OCI-LY7 (cell line): ENCODE measurements around the gene MYO18B. TPM values are rescaled to one million over a fixed set of nuclear protein-coding genes. Genes with fewer than 3 reads are reported as not detected.

Experiments
- BruUV-seq: library from RNA; stranded (reverse); fragments of 400-500 nt; replicated peaks from 2 replicates; lab custom pipeline; 2021; lab: Mats Ljungman, UMichigan
- CTCF ChIA-PET: fragments of 300-600 bp; sonication (Branson Sonifier 250); formaldehyde crosslinking; loops from one replicate; lab custom pipeline; 2022; ENCODE audit warnings: antibody characterized with exemption; ENCODE audit not compliant: unreplicated experiment; lab: Charles Lee
- POLR2A ChIA-PET: fragments of 300-600 bp; sonication (Branson Sonifier 250); formaldehyde crosslinking; loops from one replicate; lab custom pipeline; 2022; ENCODE audit warnings: antibody characterized with exemption; lab: Charles Lee
- DNase-seq: peaks from one replicate; pipeline ENCODE4 v3.0.0-alpha.2; 2015; ENCODE audit warnings: low spot score
- H2AFZ ChIP-seq: fragments of 200-600 bp; sonication (generic), shearing (Covaris generic); 2 replicates; pipeline ENCODE4 v1.6.1; 2014; ENCODE audit warnings: mild to moderate bottlenecking, antibody characterized with exemption, low read length, moderate library complexity
- H3K27ac ChIP-seq: fragments of 200-600 bp; sonication (generic); 2 replicates; pipeline ENCODE4 v1.5.1; 2014; ENCODE audit warnings: mixed run types, low read depth, mild to moderate bottlenecking, moderate library complexity, low read length, inconsistent platforms; ENCODE audit not compliant: poor library complexity, severe bottlenecking
- H3K36me3 ChIP-seq: fragments of 200-600 bp; sonication (generic); 2 replicates; pipeline ENCODE4 v1.6.1; 2014; ENCODE audit warnings: mild to moderate bottlenecking, antibody characterized with exemption, low read length, moderate library complexity, mixed read lengths; ENCODE audit not compliant: insufficient read depth
- H3K4me1 ChIP-seq: fragments of 200-600 bp; sonication (generic); 2 replicates; pipeline ENCODE4 v1.5.1; 2014; ENCODE audit warnings: mild to moderate bottlenecking, low read length; ENCODE audit not compliant: insufficient read depth, poor library complexity, severe bottlenecking
- H3K4me2 ChIP-seq: fragments of 200-600 bp; sonication (generic); 2 replicates; pipeline ENCODE4 v1.6.1; 2014; ENCODE audit warnings: mild to moderate bottlenecking, low read length
- H3K4me3 ChIP-seq: fragments of 200-600 bp; sonication (generic); 2 replicates; pipeline ENCODE4 v1.5.1; 2014; ENCODE audit warnings: mild to moderate bottlenecking, low read depth, low read length; ENCODE audit not compliant: poor library complexity, severe bottlenecking
- H3K79me2 ChIP-seq: fragments of 200-600 bp; sonication (generic); 2 replicates; pipeline ENCODE4 v1.6.1; 2016; ENCODE audit warnings: low read depth, mild to moderate bottlenecking, low read length, moderate library complexity, mixed read lengths; ENCODE audit not compliant: insufficient read depth
- H3K9me2 ChIP-seq: fragments of 200-600 bp; sonication (generic); 2 replicates; pipeline ENCODE4 v1.6.1; 2016; ENCODE audit warnings: mild to moderate bottlenecking, low read length, mixed read lengths; ENCODE audit not compliant: insufficient read depth
- H3K9me3 ChIP-seq: fragments of 200-600 bp; sonication (generic); 2 replicates; pipeline ENCODE4 v1.6.1; 2014; ENCODE audit warnings: mild to moderate bottlenecking, mixed run types, low read length, mixed read lengths
- H4K20me1 ChIP-seq: fragments of 200-600 bp; sonication (generic); 2 replicates; pipeline ENCODE4 v1.6.1; 2014; ENCODE audit warnings: mild to moderate bottlenecking, antibody characterized with exemption, low read length, moderate library complexity, mixed read lengths; ENCODE audit not compliant: insufficient read depth
- CTCF ChIP-seq: fragments of 200-600 bp; sonication (generic); conservative IDR thresholded peaks from 2 replicates; pipeline ENCODE4 v1.5.1; 2014; ENCODE audit warnings: mild to moderate bottlenecking, antibody characterized with exemption, low read length, moderate library complexity, mixed read lengths
- EZH2phosphoT487 ChIP-seq: fragments of 200-600 bp; sonication (generic); IDR thresholded peaks from 2 replicates; pipeline ENCODE4 v1.6.1; 2018; ENCODE audit warnings: low read depth, borderline replicate concordance, mild to moderate bottlenecking, mixed run types, antibody characterized with exemption, low read length, moderate library complexity, mixed read lengths
- intact Hi-C: fragments of 100-400 bp; cut with micrococcal nuclease; formaldehyde crosslinking; loops from one replicate; pipeline ENCODE4 v1.10.0; 2022; ENCODE audit not compliant: unreplicated experiment
- total RNA-seq, 2 experiments: library from RNA; depleted of rRNA in 1 of 2; stranded (reverse); fragments of >200 nt in 1 of 2; shearing (Covaris generic) in 1 of 2; gene quantifications; 2 replicates each; pipeline ENCODE4 v1.2.3, GENCODE V29; 2014 to 2022

MYO18B gene
- total RNA-seq, 2 experiments from 2014 or later = not detected

GRCh38 chr22:25888399-25889054 is 146.5 kb downstream of the MYO18B start:
- Histone ChIP-seq H3K4me1 (no peaks in the 10 kb centered on the region), H3K4me3 (no peak overlapping the region), H3K36me3 (no peaks in the 10 kb centered on the region), H3K27ac (no peak overlapping the region), H2AFZ (no peak overlapping the region), H3K9me3 (no peaks in the 10 kb centered on the region), H3K79me2 (no peaks in the 10 kb centered on the region), H3K9me2 (no peaks in the 10 kb centered on the region), H4K20me1 (no peaks in the 10 kb centered on the region), H3K4me2 (no peak overlapping the region)
- intact Hi-C loops = no loop called here
- TF ChIP-seq CTCF (no peak), EZH2phosphoT487 (no peak)
- ChIA-PET CTCF (no interaction called here), POLR2A (no interaction called here)
- no peak for DNase-seq
- BruUV-seq = no TSS peak

- H2AFZ ChIP-seq = no peak overlapping the region
- H3K27ac ChIP-seq = no peak overlapping the region
- BruUV-seq = no TSS peak
- H3K4me2 ChIP-seq = no peak overlapping the region
- ChIA-PET CTCF (no interaction called here), POLR2A (no interaction called here)
- H4K20me1 ChIP-seq = no peaks in the 10 kb centered on the region
- DNase-seq = no peak
- no peaks in the 10 kb centered on the region for H3K79me2 ChIP-seq
- no peaks in the 10 kb centered on the region for H3K4me1 ChIP-seq
- TF ChIP-seq EZH2phosphoT487 (no peak), CTCF (no peak)
- H3K4me3 ChIP-seq = no peak overlapping the region
- no peaks in the 10 kb centered on the region for H3K9me3 ChIP-seq
- H3K9me2 ChIP-seq = no peaks in the 10 kb centered on the region
- no peaks in the 10 kb centered on the region for H3K36me3 ChIP-seq
- intact Hi-C loops = no loop called here
Measured at GRCh38 chr22:25890651-25891050, 148.7 kb downstream of the MYO18B start.

GRCh38 chr22:25892678-25893077 is 150.7 kb downstream of the MYO18B start:
- POLR2A ChIA-PET = no interaction called here
- Histone ChIP-seq H3K4me2 (no peak overlapping the region), H3K9me3 (no peaks in the 10 kb centered on the region), H4K20me1 (no peaks in the 10 kb centered on the region), H3K27ac (no peak overlapping the region), H3K9me2 (no peaks in the 10 kb centered on the region), H2AFZ (no peak overlapping the region), H3K4me3 (no peak overlapping the region), H3K79me2 (no peaks in the 10 kb centered on the region), H3K36me3 (no peaks in the 10 kb centered on the region), H3K4me1 (no peaks in the 10 kb centered on the region)
- TF ChIP-seq EZH2phosphoT487 (no peak), CTCF (0 out of 2 replicates have a peak, but pooled peaks have one; percentile 23)
- no peak for DNase-seq
- intact Hi-C loops = no loop called here
- no TSS peak for BruUV-seq
- CTCF ChIA-PET = no interaction called here
